Measurements from ENCODE around the gene P2RY14. TPM values are rescaled to one million over a fixed set of nuclear protein-coding genes. Genes with fewer than 3 reads are reported as not detected.
A peak's percentile ranks its signal among the peaks of the same experiment; 100 is the strongest.
"Not testable (repeated sequence)": the region's sequence is repeated elsewhere in the genome, so short reads cannot be mapped to it uniquely, and the experiment has no call there.

Gene P2RY14
- total and polyA plus RNA-seq, 8 donors: 1.7 to 43.2 (median 9.2) TPM

DNA sequence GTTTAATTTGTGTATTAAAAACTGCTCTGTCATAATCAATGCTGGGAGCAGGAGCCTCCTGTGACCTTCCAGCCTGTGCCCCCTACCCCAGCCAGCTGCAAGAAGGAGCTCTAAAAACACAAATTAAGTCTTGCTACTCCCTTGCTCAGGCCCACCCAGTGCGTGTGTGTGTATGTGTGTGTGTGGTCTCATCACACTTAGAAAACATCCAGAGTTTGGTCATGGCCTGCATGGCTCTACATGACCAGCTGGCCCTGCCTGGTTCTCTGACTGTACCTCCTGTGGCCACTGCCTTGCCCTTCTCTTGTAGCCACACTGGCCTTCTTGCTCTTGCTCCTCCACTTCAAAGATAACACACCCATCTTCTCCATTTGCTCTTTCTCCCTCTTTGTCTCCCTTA, 13.7 kb downstream of the P2RY14 start:
- Histone ChIP-seq H3K9me3 (no peaks in the 10 kb centered on the region), H3K4me3 (no peak overlapping the region), H3K27me3 (no peaks in the 10 kb centered on the region), H3K4me1 (peaks cover 7 to 61% (median 35%) of the 10 kb centered on the region in 4 donors), H3K27ac (peak overlapping the region in 4 of 5 donors; percentile 48 to 86 (median 70)), H3K36me3 (no peaks in the 10 kb centered on the region)
- no peak for TF ChIP-seq CTCF (IDR thresholded peaks at IDR 0.05)
- intact Hi-C loops (cut with DNase I; ENCODE audit: low total_unique reads): no loop called here
- DNase-seq: no peak
- 86 to 100% (median 93%) methylated on average over 1 of the region's 1 CpG for WGBS, 5 donors

- no peaks in the 10 kb centered on the region for H3K9me3 ChIP-seq
- H3K36me3 ChIP-seq: no peaks in the 10 kb centered on the region
- no peak overlapping the region for H3K4me3 ChIP-seq
- peaks cover 20 to 70% (median 44%) of the 10 kb centered on the region in 4 donors for H3K4me1 ChIP-seq
- intact Hi-C loops (cut with DNase I; ENCODE audit: low total_unique reads): no loop called here
- no peaks in the 10 kb centered on the region for H3K27me3 ChIP-seq
- DNase-seq: no peak
- H3K27ac ChIP-seq: peak overlapping the region; percentile 25 to 86 (median 69)
- TF ChIP-seq POLR2AphosphoS5 (IDR thresholded peaks at IDR 0.05) (no peak), CTCF (IDR thresholded peaks at IDR 0.05) (no peak), POLR2A (IDR thresholded peaks at IDR 0.05) (no peak), EP300 (IDR thresholded peaks at IDR 0.05) (no peak)
- WGBS, 5 donors: 76 to 85% (median 79%) methylated on average over 8 of the region's 8 CpGs
Observed at GRCh38 chr3:151262871-151263525, 15.3 kb downstream of the P2RY14 start.

DNA sequence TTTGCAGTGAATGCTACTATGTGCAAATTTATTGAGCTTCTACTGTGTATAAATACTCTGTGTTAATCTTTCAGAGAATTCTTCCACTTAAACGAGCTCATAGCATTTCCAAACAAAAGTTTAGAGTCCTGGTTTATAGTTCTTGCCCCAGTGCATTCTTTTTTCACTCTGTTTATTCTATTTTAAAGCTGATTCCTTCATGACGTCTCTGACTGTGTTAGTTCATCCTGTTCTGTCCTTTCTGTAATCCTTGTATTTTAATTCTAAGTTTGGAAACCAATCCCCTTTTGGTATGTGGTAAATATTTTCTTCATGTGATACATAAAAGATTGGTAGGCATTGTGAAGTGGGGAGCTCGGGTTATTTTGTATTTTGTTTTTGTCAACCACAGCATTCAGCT, 18.7 kb downstream of the P2RY14 start:
- peaks cover 35 to 74% (median 51%) of the 10 kb centered on the region in 4 donors for H3K4me1 ChIP-seq
- no peaks in the 10 kb centered on the region for H3K36me3 ChIP-seq
- TF ChIP-seq POLR2AphosphoS5 (IDR thresholded peaks at IDR 0.05) (peak in 1 of 3 donors; percentile 78), EP300 (IDR thresholded peaks at IDR 0.05) (no peak)
- no peaks in the 10 kb centered on the region for H3K27me3 ChIP-seq
- peak overlapping the region; percentile 23 to 86 (median 70) for H3K27ac ChIP-seq
- intact Hi-C loops (cut with DNase I; ENCODE audit: low total_unique reads): no loop called here
- no peaks in the 10 kb centered on the region for H3K9me3 ChIP-seq
- no peak overlapping the region for H3K4me3 ChIP-seq
- 22 to 40% (median 28%) methylated on average over 3 of the region's 3 CpGs for WGBS, 5 donors
- DNase-seq: no peak

DNA sequence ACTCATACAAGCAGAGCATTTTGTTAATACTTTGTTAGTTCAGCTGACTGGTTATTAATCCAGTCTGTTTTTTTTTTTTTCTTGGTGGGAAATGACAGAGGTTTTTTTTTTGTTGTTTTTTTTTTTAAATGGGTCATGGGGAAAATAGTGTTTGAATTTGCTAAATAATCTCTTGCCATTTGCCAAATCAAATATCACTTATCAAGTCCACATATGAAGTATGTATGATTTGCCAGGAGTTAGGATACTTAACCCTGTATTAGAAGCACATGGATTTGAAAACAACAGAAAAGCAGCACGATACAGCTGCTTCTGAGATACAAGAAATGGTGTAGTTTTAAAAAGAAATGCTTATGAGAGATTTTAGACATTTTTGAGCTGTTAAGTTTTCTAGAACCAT, 21.6 kb downstream of the P2RY14 start:
- H3K27ac ChIP-seq: peak overlapping the region in 4 of 5 donors; percentile 52 to 86 (median 68)
- peaks cover 39 to 91% (median 58%) of the 10 kb centered on the region in 4 donors for H3K4me1 ChIP-seq
- H3K4me3 ChIP-seq: no peak overlapping the region
- no peak for DNase-seq
- intact Hi-C loops (cut with DNase I; ENCODE audit: low total_unique reads): no loop called here
- 19 to 33% (median 27%) methylated on average over 1 of the region's 1 CpG for WGBS, 5 donors
- TF ChIP-seq CTCF (IDR thresholded peaks at IDR 0.05): no peak
- no peak for TF ChIP-seq POLR2A (IDR thresholded peaks at IDR 0.05)
- no peak for TF ChIP-seq POLR2AphosphoS5 (IDR thresholded peaks at IDR 0.05)
- TF ChIP-seq EP300 (IDR thresholded peaks at IDR 0.05): no peak
- H3K36me3 ChIP-seq: no peaks in the 10 kb centered on the region
- no peaks in the 10 kb centered on the region for H3K27me3 ChIP-seq
- H3K9me3 ChIP-seq: no peaks in the 10 kb centered on the region

DNA sequence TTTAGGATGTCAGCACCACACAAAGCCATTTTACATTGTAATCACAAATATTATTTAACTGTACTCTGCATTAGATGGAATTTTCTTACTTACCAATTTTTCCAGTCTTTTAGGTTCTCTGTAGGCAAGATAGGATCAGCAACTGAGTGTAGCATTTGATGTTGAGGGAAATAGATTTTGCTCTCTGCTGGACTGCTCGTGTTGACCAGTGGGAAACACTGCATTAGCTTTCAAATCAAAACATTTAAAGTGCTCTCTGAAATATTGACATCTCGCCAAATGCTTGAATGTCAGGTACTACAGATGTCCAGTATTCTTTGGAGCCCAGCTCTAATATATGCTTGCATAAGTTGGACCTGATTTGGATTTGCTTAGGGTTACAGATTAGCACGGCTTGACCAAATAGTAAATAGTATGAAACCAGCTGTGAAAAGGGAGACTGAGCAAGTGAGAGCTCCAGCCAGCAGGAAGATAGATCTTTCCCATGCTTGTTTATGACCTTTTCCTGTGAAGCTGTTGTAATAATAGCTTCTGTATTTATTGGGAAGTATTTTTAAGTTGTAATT, 29.5 kb downstream of the P2RY14 start:
- no peaks in the 10 kb centered on the region for H3K27me3 ChIP-seq
- H3K4me1 ChIP-seq: peaks cover 0 to 47% (median 27%) of the 10 kb centered on the region in 4 donors
- 12 to 35% (median 14%) methylated on average over 3 of the region's 3 CpGs for WGBS, 5 donors
- no peak for DNase-seq
- H3K4me3 ChIP-seq: peak overlapping the region; percentile 7 to 31 (median 22)
- TF ChIP-seq POLR2A (IDR thresholded peaks at IDR 0.05): no peak
- TF ChIP-seq EP300 (IDR thresholded peaks at IDR 0.05): no peak
- no peak for TF ChIP-seq POLR2AphosphoS5 (IDR thresholded peaks at IDR 0.05)
- H3K27ac ChIP-seq: peak overlapping the region in 4 of 5 donors; percentile 38 to 86 (median 56)
- H3K36me3 ChIP-seq: no peaks in the 10 kb centered on the region
- intact Hi-C loops (cut with DNase I; ENCODE audit: low total_unique reads): no loop called here
- peaks cover 0 to 3% (median 0%) of the 10 kb centered on the region in 4 donors for H3K9me3 ChIP-seq

- H3K9me3 ChIP-seq; intact Hi-C loops (cut with DNase I; ENCODE audit: low total_unique reads); DNase-seq; H3K36me3 ChIP-seq; H3K4me3 ChIP-seq; H3K27ac ChIP-seq; H3K27me3 ChIP-seq: not testable (repeated sequence)
- WGBS, 5 donors: 59 to 89% (median 74%) methylated on average over 8 to 18 of the region's 18 CpGs
- peaks cover 0 to 13% (median 3%) of the 10 kb centered on the region in 4 donors for H3K4me1 ChIP-seq
Observed at GRCh38 chr3:151242006-151242405, 36.3 kb downstream of the P2RY14 start.

All from stomach (tissue), 9 donors.